Activated CD8-positive, alpha-beta memory T cell treated with anti-CD3 and anti-CD28 coated beads for 1 hour (primary cell): ENCODE results near the gene MYO1A.

Source experiments
- DNase-seq, 2 donors: peaks; one replicate each; pipeline ENCODE4 v3.0.0-alpha.2; 2020; ENCODE audit warnings: low read depth in 1 of 2; ENCODE audit errors: extremely low read depth in 1 of 2

Gene MYO1A

GRCh38 chr12:57049890-57050289 lies at the start of gene MYO1A:
Gene MYO1A (minus strand): TSS chr12:57050129. CDS start chr12:57048323, 1,806 bp downstream.
- DNase-seq: no peak

- DNase-seq: no peak
Observed at GRCh38 chr12:57099047-57099714, 49.3 kb upstream of the MYO1A start.

- DNase-seq: no peak
Observed at GRCh38 chr12:57098546-57098945, 48.6 kb upstream of the MYO1A start.

- no peak for DNase-seq
Observed at GRCh38 chr12:57097554-57097835, 47.6 kb upstream of the MYO1A start.

GRCh38 chr12:57096748-57097553 lies 47.0 kb upstream of the MYO1A start:
- no peak for DNase-seq

GRCh38 chr12:57096099-57096572 lies 46.2 kb upstream of the MYO1A start:
- no peak for DNase-seq

GRCh38 chr12:57095440-57095839 lies 45.5 kb upstream of the MYO1A start:
- no peak for DNase-seq

- DNase-seq: no peak
Observed at GRCh38 chr12:57094208-57095160, 44.6 kb upstream of the MYO1A start.

GRCh38 chr12:57093415-57094207 lies 43.7 kb upstream of the MYO1A start:
- DNase-seq: peak in 1 of 2 donors; percentile 51

GRCh38 chr12:57092876-57093414 lies 43.0 kb upstream of the MYO1A start:
- DNase-seq: no peak

- DNase-seq: no peak
Observed at GRCh38 chr12:57092529-57092862, 42.6 kb upstream of the MYO1A start.

GRCh38 chr12:57091638-57092528 lies 42.0 kb upstream of the MYO1A start:
- DNase-seq: no peak

GRCh38 chr12:57090924-57091637 lies 41.2 kb upstream of the MYO1A start:
- DNase-seq: no peak

- no peak for DNase-seq
Observed at GRCh38 chr12:57090490-57090889, 40.6 kb upstream of the MYO1A start.

- DNase-seq: peak in 1 of 2 donors; percentile 39
Observed at GRCh38 chr12:57089271-57090245, 39.6 kb upstream of the MYO1A start.

GRCh38 chr12:57088354-57089270 lies 38.7 kb upstream of the MYO1A start, which contains the start of gene NAB2:
Gene NAB2 (plus strand): TSS chr12:57089114. CDS start chr12:57089272, 158 bp downstream.
- peak; percentile 89 to 91 for DNase-seq
